ENCODE data around the gene GBE1.

DNA sequence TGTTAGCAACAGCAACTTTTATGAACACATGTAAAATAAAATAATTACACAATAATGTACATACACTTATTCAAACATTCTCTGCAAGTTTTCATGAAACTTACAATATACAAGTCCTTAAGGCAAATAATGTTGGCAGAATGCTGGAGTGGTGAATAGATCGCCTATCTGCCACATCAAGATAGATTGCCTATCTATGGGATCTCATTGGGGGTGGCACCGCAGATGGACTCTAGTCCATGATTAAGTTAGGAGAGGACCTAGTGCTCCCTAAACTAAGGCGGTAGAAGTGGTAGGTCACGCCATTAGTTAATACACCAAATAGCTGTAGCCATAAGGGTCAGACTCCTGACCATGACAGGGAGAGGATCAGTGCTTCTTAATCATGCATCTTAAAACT is 315.7 kb downstream of the GBE1 start:
- peak; percentile 56 for TF ChIP-seq GATA2 (IDR thresholded peaks at IDR 0.05; ENCODE audit: low read depth, low read length)
- TF ChIP-seq GATA3 (IDR thresholded peaks at IDR 0.05; ENCODE audit: low read depth, low read length) = peak; percentile 57; the same call in 1 of the 2 replicates

Measured in SH-SY5Y (cell line).